HG03342 (cell line): ENCODE data around the gene MYL5.
"Not testable (repeated sequence)": the region's sequence is repeated elsewhere in the genome, so short reads cannot be mapped to it uniquely, and the experiment has no call there.

Experiments
- ATAC-seq: cut with Tn5 transposase; IDR thresholded peaks from one replicate; pipeline ENCODE4 v1.9.1; 2021; ENCODE audit warnings: mild to moderate bottlenecking, moderate library complexity; ENCODE audit not compliant: unreplicated experiment

MYL5 gene

GRCh38 chr4:674172-675035 is at the start of gene MYL5, which contains the start of gene ATP5ME:
Gene MYL5, plus strand, starts transcription at chr4:674542. Its CDS starts 3,485 bp downstream, at chr4:678027.
Gene ATP5ME, minus strand, starts transcription at chr4:674276. Its CDS starts 29 bp downstream, at chr4:674247.
- ATAC-seq, result peak; percentile 80

GRCh38 chr4:624705-625590 is 49.4 kb upstream of the MYL5 start, which contains the start of gene PDE6B:
Gene PDE6B, plus strand, starts transcription at chr4:625573. Its CDS starts 54 bp downstream, at chr4:625627.
- no peak for ATAC-seq

- ATAC-seq, result no peak
Observed at GRCh38 chr4:625631-626161, 48.6 kb upstream of the MYL5 start.

GRCh38 chr4:626201-627091 is 47.9 kb upstream of the MYL5 start:
- no peak for ATAC-seq

GRCh38 chr4:627347-628125 is 46.8 kb upstream of the MYL5 start:
- no peak for ATAC-seq

GRCh38 chr4:628311-628741 is 46.0 kb upstream of the MYL5 start:
- ATAC-seq, result no peak

GRCh38 chr4:628821-629635 is 45.3 kb upstream of the MYL5 start:
- no peak for ATAC-seq

GRCh38 chr4:629636-629914 is 44.8 kb upstream of the MYL5 start:
- no peak for ATAC-seq

GRCh38 chr4:629915-630641 is 44.3 kb upstream of the MYL5 start:
- no peak for ATAC-seq

- ATAC-seq, result no peak
Observed at GRCh38 chr4:630656-631055, 43.7 kb upstream of the MYL5 start.

GRCh38 chr4:632196-632790 is 42.0 kb upstream of the MYL5 start:
- ATAC-seq, result no peak

GRCh38 chr4:632926-633325 is 41.4 kb upstream of the MYL5 start:
- no peak for ATAC-seq

- no peak for ATAC-seq
Observed at GRCh38 chr4:633406-633805, 40.9 kb upstream of the MYL5 start.

- no peak for ATAC-seq
Observed at GRCh38 chr4:633976-634598, 40.3 kb upstream of the MYL5 start.

- no peak for ATAC-seq
Observed at GRCh38 chr4:634599-634985, 39.8 kb upstream of the MYL5 start.

- not testable (repeated sequence) for ATAC-seq
Observed at GRCh38 chr4:635066-635835, 39.1 kb upstream of the MYL5 start.
